NCI-H510A (cell line): ENCODE results near the gene HTRA2.
"Not testable (repeated sequence)": the region's sequence is repeated elsewhere in the genome, so short reads cannot be mapped to it uniquely, and the experiment has no call there.

ENCODE experiments used
- DNase-seq: peaks from one replicate; lab custom pipeline; 2025; lab: John Stamatoyannopoulos, UW

Gene HTRA2

GRCh38 chr2:74529357-74530238, at the start of gene HTRA2, which contains the start of gene AUP1:
Gene HTRA2, plus strand, starts transcription at chr2:74529933. Its CDS starts 74 bp downstream, at chr2:74530007.
Gene AUP1, minus strand, starts transcription at chr2:74529706. Its CDS starts 77 bp downstream, at chr2:74529629.
- DNase-seq: peak; percentile 98

GRCh38 chr2:74481431-74481830, 48.3 kb upstream of the HTRA2 start:
- DNase-seq: no peak

DNA sequence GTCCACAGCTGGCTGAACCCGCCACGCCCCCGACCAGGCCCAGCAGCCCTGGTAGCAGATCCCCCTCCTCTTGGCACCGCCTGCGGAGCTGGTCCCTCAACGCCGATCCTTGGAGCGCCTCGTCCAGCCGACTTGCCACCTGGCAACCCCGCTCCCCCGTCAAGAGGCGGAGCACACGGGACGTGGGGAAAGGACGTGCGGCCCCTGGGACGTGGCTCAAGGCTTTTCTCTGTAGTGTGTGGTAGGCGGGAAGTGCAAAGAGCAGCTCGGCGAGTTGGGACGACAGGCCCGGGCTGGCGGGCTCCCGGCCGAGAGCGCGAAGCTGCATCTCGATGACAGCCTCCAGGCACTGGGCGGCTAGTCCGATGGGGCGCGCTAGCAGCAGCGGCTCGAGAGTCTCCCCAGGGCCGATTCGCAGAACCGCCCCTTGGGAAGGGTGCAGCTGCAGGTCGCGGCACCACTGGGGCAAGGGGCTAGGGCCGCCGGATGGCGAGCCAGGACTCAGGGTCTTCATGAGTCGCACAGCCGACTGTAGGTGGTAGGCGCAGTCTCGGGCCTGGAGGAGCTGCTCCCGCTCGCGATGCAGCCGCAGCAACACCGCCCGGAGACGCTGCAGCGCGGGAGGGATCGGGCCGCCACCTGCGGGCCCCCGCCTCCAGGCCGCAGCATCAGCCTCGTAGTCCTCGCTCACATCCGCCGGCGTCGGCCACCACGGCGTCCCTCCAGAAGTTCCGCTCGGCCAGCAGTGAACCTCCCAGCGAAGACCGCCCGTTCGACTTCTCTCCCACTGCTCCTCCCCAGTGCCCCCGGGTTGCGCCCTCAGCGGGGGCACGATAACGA, 47.6 kb upstream of the HTRA2 start:
- peak; percentile 35 for DNase-seq

DNA sequence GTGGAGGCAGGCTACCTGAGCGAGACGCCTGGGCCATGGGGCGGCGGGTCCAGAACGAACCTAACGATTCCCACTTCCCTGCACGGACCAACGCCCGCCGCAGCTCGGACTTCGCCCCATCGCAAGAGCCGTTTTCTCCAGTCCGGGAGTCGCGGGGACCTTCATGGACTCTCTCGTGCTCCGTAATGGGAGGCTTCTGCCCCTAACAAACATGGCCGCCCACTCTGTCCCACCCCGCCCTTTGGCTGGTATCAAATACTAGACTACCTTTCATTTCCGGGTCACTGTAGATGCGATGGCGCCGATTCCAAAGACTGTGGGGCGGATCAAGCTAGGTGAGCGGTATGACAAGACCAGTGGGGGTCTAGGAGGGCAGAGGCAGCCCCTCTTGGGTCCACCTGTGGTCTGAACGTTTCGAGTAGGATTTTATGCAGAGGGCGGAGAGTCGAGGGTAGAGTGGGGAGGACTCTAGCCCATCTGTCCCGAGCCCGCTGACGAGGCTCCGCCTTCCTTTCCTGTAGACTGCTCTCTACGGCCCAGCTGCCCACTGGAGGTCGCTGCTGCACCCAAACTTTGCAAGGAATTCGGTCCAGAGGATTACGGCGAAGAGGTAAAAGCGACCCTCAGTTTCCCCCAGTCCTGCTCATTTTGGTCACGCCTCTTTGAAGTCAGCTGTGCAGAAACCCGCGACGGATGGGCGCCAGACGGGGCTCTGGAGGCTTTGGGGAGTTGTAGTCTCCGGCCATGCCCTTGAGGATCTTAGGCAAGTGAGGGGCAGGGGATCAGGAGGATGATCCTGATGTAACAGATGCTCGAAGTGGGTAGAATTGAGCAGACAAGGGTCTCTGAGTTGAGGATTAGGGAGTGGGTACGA, 46.7 kb upstream of the HTRA2 start, which contains the start of the genes CCDC142 and TTC31:
CCDC142 (minus strand) TSS at position 198 of the 874 bp plus-strand sequence; CDS start at position 37, 161 bp downstream.
TTC31 (plus strand) TSS at position 281 of the 874 bp plus-strand sequence; CDS start at position 296, 15 bp downstream.
- peak; percentile 93 for DNase-seq

DNA sequence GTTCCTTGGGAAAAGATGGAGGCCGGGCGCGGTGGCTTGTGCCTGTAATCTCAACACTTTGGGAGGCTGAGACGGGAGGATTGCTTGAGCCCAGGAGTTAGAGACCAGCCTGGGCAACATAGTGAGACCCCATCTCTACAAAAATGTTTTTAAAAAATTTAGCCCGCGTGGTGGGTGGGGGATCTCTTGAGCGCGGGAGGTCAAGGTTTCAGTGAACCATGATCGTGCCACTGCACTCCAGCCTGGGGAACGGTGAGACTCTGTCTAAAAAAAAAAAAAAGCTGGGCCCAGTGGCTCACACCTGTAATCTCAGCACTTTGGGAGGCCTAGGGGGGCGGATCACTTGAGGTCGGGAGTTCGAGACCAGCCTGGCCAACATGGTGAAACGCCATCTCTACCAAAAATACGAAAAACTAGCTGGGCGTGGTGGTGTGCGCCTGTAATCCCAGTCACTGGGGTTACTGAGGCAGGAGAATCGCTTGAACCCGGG, 46.0 kb upstream of the HTRA2 start:
- DNase-seq: not testable (repeated sequence)

DNA sequence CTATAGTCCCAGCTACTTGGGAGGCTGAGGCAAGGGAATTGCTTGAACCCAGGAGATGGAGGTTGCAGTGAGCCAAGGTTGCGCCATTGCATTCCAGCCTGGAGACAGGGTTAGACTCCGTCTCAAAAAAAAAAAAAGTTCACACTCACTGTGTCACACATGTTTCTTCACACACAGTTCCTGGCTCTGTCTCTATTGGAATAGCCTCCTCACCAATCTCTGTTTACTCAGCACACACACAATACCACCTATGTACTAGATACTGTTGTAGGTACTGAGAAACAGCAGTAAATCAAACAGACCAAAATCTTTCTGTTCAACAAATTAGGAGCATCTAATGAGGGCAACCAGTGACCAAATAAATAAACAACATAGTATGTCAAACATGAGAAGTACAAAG, 43.6 kb upstream of the HTRA2 start:
- DNase-seq: no peak

DNA sequence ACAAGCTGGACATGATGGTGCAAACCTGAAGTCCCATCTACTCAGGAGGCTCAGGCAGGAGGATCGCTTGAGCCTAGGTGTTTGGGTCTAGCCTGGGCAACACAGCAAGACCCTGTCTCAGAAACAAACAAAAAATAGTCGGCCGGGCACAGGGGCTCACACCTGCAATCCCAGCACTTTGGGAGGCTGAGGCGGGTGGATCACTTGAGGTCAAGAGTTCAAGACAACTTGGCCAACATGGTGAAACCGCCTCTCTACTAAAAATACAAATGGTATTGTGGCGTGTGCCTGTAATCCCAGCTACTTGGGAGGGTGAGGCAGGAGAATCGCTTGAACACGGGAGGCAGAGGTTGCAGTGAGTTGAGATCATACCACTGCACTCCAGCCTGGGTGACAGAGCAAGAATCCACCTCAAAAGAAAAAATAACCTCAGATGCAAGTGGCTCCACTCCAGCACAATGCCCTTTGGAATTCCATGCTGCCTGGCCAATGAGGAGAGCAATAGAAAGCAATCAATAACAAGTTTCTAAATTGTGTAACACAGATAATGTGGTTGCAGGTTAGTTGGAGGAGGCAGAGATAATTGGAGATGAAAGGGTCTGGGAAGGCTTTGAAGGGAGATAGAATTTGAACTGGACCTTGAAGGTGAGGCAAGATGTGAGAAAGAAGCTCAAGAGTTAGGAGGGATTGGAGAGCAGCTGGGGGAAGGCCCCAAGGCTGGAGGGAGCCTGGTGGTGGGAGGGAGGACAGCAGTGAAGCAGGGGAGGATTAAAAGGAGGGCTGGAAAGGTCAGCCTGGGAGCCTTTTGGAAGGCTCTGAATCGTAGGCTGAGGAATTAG, 40.9 kb upstream of the HTRA2 start:
- no peak for DNase-seq

DNA sequence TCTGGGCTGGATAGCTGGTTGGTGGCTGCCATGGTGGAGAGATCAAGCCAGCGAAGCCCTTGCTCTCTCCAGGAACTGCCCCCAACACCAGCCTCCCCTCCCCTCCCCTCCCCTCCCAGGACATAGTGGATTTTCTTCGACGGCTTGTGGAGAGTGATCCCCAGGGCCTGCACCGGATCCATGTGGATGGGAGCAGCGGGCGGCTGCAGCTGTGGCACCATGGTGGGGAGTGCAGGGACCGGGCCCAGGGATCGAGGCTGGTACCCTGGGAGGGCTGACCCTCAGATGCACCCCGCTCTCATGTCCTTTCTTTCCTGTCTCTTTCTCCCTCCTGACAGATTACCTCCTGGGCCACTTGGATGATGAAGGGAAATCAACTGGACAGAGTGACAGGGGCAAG, 39.8 kb upstream of the HTRA2 start:
- no peak for DNase-seq

DNA sequence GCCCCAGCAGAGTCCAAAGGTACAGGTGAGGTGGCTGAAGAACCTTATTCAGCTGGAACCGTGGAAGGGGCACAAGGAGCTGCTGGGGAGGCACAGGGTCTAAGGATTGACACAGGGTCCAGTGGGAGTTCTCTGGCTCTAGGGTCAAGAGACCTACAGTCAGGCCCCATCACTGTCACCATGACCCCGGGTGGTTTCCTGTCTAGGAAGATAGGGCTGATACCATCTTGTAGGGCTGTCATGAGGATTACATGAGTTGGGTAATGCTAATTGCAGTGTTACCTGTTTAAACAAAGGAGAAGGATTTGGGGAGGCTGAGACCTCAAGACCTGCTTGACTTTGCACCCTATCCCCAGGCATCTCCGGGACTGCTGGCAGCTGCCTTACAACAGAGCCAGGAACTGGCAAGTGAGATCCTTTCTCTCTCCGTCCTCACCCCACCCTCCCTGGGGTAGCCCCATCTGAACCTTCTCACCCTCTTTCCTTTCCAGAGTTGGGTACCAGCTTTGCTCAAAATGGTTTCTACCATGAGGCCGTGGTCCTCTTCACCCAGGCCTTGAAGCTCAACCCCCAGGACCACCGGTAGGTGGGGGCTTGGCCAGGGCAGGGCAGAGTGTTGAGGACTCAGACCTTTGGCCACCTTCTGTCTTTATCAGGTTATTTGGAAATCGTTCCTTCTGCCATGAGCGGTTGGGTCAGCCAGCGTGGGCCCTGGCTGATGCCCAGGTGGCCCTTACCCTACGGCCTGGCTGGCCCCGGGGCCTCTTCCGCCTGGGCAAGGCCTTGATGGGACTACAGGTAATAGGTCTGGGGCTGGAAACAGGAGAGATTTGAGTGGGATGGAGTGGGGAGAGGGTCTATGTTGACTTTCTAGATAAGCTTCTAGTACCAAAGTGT, 37.8 kb upstream of the HTRA2 start:
- DNase-seq: no peak

- no peak for DNase-seq
Measured at GRCh38 chr2:74493546-74493945, 36.2 kb upstream of the HTRA2 start.

DNA sequence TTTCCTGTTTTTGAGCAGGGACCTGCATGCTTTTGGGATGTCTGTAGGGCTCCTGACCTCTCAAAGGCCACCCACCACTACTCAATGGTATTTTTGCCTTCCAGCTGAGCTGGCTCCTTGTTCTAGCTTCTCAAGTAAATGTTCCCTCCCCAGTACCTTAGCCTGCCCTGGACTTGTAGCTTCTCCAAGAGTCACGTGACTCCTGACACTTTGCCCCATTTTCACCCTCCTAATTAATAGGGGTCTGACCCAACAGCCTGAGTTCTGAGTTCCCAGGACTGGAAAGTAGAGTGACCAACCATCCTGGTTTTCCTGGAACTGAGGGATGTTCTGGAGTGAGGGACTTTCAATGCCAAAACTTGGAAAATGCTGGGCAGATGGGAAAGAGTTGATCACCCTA, 34.3 kb upstream of the HTRA2 start:
- DNase-seq: no peak

DNA sequence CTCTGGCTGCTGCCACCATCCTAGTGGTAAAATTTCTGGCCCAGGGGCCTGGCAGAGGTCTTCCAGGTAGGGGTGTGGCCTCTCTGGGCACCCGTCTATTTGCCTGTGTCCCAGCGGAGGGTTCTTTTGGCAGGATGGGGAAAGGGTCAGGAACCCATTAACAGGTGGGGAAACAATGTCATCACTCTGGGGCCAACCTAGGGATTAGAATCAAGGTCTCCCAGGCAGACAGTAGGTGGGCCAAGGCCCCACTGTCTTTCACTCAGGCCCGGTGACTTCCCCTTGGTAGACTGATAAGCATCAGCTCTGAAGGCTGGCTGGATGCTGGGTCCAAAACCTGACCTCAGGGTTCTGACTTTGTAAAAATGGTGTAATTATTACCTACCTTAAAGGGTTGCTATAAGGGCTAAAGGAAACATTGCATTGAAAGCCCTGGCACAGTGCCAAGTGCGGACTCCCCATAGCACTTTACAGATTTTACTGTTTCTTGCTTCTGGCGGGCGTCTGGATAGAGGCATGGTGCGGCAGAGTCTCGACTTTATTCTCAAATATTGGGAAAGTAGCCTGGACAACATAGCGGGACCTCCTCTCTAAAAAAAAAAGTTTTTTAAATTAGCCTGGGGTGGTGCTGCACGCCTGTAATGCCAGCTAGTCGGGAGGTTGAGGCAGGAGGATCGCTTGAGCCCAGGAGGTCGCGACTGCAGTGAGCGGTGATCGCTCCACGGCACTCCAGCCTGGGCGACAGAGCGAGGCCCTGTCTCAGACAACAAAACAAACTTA, 32.5 kb upstream of the HTRA2 start:
- DNase-seq: no peak

DNA sequence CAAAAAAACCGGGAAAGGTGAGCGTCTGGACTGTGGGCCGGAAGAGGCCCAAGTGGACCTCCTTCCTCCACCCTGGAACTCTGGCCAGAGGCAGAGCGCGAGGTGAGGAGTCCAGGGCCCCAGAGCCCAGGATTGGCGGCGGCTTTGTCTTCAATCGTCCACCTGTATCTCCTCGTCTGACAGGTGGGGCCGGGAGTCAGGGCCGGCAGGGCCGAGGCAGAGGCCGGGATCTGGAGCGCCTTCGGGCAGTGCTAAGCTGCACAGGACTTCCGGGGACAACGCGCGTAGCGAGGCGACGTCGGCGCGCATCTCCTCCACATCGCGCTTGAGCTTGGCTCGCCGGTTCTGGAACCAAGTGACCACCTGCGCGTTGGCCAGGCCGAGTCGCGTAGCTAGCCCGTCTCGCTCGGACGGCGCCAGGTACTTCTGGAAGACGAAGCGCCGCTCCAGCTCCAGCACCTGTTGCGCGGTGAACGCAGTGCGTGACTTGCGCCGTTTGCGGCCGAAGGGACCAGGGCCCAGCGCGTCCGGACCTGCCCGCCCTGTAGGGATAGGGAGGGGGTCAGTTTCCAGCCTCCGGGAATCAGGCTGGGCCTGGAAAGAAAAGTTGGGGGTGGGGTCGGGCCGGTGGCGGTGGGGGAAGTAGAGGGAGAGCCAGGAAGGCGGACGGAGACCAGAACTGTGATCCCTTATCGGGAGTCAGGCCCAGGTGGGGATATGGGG, 31.8 kb upstream of the HTRA2 start:
- no peak for DNase-seq

DNA sequence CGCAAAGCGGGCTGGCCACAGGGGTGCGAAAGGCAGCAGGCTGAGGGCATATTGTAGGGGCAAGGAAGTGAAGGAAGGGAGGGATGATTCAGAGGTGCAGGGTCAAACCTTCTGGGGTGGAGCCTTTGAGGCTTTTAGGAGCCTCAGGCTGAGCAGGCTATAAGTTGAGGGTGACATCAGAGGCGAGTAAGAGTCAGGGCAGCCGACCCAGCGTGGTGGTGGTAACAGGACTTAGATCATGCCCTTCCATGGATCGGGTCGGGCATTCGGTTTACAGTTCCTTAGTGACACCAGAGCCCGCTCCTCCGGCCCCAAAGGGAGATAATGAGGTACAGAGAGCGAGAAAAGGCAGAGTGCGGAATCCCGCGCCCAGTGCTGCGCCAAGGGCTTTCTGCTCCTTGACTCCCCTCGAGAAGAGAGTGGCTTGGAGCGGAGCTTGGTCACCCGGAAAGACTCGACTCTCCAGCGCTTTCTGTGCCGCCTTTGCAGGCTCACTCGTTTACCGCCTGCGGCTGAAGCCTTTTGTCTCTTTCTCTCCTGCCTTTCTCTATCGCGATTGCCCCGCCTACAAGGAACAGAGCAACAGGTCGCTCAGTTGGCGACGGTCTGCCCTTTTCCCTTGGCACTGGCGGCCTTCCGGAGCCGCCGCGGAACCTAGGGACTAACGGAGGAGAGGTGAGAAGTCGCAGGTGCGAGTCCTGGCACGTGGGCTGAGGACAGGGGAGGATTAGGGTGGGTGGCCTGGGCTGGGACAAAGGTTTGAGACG, 31.1 kb upstream of the HTRA2 start:
- no peak for DNase-seq

GRCh38 chr2:74499267-74499939, 30.3 kb upstream of the HTRA2 start, which contains the start of gene LBX2:
Gene LBX2, minus strand, starts transcription at chr2:74499603. Its CDS starts 66 bp downstream, at chr2:74499537.
- no peak for DNase-seq

- DNase-seq: no peak
Measured at GRCh38 chr2:74499940-74500577, 29.7 kb upstream of the HTRA2 start.
